ENCODE data around the gene APOH.
"Not testable (repeated sequence)": the region's sequence is repeated elsewhere in the genome, so short reads cannot be mapped to it uniquely, and the experiment has no call there.

Gene APOH

DNA sequence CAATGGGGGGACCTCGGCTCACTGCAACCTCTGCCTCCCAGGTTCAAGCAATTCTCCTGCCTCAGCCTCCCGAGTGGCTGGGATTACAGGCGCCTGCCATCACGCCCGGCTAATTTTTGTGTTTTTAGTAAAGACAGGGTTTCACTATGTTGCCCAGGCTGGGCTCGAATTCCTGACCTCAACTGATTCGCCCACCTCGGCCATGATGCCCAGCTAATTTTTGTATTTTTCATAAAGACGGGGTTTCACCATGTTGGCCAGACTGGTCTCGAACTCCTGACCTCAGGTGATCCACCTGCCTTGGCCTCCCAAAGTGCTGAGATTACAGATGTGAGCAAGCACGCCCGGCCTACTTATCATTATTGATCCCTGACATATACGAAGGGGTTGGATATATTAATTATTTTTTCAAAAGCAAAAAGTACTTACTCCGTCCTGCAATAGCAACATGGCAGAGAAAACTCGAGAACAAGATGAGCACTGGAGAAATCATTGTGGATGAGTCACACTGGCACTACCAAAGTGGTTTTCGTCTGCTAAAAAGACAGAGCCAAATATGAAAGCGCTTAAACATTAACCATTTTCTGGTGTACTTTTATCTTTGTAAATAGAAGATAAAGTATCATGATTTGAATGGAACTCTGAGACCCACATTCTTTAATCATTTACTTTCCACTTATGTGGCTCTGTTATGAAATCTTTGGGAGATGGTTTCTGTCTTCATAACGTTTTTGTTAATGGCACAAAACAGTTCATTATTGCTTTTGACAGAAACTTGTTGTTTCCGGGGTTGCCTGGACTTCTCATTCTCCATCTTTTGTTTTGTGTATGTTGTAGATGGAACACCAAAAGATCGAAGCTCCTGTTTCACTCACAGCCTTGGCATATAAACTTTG, at the start of gene APOH:
Gene APOH, minus strand, starts transcription at position 529 of the 896 bp plus-strand sequence. Its CDS starts 36 bp downstream, at position 493.
- no peak for DNase-seq

DNA sequence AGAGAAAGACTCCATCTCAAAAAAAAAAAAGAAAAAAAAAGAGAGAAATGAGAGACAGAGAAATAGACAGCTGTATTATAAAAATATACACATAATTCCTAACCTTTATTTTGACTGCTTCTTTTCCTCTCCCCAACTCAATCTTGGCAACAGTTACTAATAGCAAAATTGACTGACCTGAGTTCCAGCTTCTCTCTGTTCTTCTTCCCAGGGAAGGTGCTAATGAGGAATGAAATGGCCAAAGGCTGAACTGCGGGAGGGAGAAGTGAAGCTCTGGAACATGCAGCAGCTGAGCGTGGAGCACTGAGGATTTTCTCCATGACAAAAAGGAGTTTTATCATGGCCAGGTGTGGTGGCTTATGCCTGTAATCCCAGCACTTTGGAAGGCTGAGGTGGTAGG, 48.0 kb upstream of the APOH start:
- DNase-seq, result no peak

DNA sequence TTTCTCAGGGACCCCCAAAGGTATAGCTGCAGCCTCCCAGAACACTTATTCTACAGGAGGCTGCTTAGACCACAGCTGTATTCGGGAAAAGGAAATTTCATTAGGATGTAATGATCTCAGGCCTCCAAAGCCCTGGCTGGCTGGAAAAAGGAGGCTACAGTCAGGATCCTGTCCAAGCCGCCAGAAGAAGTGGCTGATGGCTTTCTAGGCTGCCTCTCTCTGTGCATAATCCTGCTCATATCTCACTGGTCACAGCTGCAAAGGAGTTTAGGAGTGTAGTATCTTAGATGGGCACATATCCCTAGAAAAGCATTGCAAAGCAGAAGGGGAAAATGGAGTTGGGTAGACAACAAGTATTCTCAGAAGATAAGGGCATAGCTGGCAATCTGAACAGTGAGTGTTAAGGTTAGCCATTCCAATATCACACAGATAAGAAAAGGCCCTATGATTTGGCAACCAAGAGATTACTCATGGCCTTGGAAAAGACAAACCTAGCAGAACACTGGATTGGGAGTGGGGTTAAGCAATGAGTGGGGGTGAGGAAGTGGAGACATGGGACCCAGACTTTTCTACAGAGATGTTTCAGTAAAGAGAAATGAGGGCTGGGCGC, 47.2 kb upstream of the APOH start:
- no peak for DNase-seq

DNA sequence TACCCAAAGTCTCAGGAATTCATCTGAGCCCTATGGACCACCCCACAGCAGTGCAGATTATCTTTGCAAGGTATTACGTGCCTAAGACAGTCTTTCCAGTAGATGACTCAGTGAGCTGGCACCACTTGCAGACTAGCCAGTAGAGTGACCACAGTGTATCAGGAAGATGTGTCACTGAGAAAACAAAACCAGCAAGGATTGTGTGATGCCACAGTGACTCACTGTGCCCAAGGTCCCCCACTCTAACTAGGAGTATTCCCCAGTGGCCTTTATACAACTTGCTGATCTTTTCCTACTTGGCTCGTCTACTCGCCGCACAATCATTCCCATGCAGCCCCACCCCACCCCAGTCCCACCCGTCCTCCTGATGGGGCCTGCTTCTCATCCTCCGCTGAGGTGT, 46.4 kb upstream of the APOH start:
- DNase-seq, result peak; percentile 62 to 63

- no peak for DNase-seq
These were observed 44.3 kb upstream of the APOH start for GRCh38 chr17:66273586-66273848.

- DNase-seq, result no peak
These were observed 43.8 kb upstream of the APOH start for GRCh38 chr17:66272811-66273585.

DNA sequence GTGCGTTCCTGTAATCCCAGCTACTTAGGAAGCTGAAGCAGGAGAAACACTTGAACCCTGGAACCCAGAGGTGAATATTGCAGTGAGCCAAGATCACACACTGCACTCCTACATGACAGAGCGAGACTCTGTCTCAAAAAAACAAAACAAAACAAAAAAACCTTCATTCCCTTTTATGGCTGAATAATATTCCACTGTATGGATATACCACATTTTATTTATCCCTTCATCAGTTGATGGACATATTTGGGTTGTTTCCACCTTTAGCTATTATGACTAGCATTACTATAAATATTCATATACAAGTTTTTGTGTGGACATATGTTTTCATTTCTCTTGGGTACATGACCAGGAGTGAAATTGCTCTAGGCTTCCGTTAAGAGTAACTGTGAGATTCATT, 42.3 kb upstream of the APOH start:
- DNase-seq, result no peak

DNA sequence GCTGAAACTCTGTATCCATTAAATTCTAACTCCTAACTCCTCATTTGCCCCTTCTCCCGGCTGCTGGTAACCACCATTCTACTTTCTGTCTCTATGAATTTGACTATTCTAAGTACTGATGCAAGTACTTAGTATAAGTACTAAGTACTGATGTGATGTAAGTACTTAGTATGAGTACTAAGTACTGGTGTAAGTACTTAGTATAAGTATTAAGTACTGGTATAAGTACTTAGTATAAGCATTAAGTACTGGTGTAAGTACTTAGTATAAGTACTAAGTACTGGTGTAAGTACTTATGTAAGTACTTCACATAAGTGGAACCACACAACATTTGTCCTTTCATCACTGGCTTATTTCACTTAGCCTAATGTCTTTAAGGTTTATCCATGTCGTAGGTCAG, 40.9 kb upstream of the APOH start:
- no peak for DNase-seq

DNA sequence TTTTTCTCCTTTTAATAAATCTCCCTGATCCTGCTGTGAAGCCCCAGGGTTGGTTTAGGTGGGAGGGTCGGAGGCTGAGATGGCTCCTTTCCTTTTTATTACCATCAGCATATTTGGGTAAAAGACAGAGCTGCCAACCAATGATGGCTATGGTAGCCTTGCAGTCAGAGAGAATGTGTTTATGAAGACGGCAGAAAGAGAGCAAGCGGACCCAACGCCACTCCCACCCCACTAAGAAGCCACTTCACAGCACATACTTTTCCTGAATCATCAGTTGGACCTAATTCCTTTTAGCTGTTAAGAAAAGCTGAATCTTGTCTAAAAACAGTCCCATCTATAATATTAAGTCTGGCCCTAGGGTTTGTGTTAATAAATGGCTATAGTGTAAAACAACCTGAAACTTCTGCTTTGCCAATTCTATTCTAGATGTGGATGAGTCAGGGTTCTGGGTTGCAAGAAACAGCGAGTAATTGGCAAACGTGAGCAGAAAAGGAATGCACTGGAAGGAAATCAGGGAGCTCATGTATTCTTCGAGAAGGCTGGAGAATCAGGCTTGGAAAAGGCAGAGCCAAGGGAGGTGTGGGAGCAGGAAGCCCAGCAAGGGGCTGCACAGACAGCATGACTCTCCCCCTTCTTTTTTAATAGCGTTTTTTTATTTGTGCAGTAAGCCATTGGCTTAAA, 39.2 kb upstream of the APOH start:
- DNase-seq, result no peak

GRCh38 chr17:66264696-66265095, 35.5 kb upstream of the APOH start:
- no peak for DNase-seq

DNA sequence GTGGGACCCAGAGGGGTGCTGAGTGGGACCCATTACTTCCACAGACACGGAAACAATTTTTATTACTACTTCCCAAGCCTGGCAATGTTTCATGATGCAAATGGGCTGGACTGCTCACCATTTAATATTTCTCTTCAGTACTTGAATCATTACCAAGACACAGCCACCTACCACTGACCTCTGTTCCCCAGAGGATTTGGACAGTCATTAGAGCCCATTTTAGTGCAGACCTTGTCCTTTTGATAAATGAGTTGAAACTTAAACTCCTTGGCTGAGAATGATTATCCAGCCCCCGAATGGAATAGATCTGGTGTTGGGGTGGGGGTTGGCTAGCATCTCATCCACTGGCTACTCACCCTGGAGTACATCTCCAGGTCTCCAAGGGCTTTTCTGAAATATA, 33.6 kb upstream of the APOH start:
- no peak for DNase-seq

GRCh38 chr17:66260688-66261087, 31.5 kb upstream of the APOH start:
- DNase-seq, result no peak

GRCh38 chr17:66260275-66260674, 31.1 kb upstream of the APOH start:
- DNase-seq, result no peak

DNA sequence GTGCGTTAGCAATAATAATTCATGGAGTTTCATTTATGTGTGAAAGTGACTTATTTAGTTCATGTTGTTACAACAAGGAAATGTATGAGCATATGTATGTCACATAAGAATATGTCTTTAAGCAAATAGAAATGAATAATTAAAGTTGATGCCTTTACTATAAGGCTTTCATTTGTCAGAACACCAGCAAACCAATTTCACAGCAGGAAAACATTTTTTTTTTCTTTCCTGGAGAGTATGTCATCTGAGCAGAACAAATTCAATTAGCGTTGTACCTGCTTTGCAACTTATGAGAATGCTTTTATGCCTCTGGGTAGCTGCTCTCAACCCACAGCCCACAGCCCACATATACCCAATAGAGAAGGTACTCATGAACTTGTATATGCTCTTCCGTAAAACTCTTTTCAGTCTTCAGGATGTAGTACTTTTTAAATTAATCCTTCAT, 26.3 kb upstream of the APOH start:
- DNase-seq, result no peak

DNA sequence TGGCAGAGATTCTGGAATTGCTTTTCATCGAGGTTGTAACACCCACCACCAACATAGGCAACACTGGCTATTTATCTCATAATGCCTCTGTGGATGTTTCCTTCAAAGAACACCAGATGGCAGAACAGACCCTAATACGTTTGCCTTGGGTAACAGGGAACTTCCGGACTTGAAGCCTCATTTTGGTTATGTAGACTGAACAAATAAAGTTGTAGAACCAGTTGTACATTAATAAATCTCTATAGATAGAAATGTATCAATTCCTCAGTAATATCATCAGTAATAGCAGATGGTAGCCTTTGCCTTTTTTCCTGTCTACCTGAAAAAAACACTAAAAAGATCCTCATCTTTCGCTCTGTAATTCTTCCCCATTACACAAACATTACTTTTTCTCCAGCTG, 25.9 kb upstream of the APOH start:
- DNase-seq, result peak; percentile 81 to 82

DNA sequence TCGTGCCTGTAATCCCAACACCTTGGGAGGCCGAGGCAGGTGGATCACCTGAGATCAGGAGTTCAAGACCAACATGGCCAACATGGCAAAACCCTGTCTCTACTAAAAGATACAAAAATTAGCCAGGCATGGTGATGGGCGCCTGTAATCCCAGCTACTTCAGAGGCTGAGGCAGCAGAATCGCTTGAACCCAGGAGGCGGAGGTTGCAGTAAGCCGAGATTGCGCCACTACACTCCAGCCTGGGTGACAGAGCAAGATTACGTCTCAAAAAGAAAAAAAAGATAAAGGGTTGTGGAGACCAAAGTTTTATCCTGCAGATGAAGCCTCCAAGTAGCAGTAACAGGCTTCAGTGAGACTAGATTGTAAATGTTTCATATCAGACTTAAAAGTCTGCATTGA, 24.2 kb upstream of the APOH start:
- not testable (repeated sequence) for DNase-seq

DNA sequence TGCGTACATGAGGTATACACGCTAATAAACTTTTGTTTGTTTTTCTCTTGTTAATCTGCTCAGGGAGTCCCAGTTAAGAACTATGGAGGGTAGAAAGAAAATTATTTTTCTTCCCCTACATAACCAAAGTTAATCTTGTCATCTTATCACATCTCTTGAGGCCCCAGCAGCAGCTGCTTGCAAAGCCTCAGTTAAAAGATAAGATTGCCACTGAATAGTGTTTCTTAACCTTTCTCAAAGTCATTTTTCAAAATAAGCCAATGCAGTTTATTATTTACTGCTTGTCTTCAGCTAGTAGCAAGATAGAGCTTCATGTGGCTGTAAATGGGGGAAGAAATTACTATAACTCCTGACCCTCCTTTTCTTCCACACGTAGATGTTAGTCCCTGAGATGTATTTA, 21.5 kb upstream of the APOH start:
- DNase-seq, result no peak

DNA sequence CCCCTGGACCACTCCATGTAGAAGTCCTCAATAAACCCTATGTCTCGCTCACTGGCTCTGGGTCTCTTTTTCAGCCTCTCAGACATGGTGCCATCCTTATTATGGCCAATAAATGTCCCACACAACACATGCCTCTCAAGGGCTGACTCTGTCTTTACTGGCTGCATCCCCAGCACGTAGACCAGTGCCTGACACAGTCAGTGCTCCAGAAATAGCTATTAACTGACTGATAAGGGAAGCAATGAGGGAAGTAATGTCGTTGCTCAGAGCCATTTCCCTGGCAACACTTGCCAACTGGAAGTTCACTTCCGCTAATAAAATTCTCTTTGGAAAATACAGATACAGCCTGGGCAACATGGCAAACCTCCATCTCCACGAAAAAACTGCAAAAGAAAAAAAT, 19.1 kb upstream of the APOH start:
- DNase-seq, result no peak

DNA sequence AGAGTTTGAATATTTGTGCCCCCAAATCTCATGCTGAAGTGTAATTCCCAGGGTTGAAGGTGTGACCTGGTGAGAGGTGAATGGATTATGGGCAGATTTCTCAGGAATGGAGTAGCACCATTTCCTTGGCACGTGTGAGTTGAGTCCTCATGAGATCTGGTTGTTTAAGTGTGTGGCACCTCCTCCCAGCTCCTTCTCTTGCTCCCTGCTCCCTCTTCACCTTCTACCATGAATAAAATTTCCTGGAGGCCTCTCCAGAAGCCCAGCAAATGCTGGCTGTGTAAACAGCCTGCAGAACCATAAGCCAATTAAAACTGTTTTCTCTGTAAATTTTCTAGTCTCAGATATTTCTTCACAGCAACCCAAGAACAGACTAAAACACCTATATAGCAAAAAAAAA, 12.6 kb upstream of the APOH start:
- DNase-seq, result no peak

- DNase-seq, result no peak
These were observed 11.4 kb upstream of the APOH start for GRCh38 chr17:66240630-66241029.

DNA sequence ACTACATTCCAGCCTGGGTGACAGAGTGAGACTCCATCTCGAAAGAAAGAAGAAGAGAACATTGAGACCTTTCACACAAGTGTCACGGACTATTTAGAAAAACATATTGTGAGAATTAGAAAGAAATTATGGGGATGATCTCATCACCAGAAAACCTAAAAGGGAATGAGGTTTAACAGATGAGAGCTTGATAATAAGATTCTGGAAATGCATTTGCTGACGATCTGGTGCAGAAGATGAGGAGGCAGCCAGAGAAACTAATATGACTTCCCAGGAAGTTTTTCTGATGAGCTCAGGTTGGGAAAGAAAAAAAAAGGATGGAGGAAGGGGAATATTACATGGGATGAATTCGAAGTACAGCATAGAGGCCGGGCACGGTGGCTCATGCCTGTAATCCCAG, 10.8 kb upstream of the APOH start:
- DNase-seq, result no peak

DNA sequence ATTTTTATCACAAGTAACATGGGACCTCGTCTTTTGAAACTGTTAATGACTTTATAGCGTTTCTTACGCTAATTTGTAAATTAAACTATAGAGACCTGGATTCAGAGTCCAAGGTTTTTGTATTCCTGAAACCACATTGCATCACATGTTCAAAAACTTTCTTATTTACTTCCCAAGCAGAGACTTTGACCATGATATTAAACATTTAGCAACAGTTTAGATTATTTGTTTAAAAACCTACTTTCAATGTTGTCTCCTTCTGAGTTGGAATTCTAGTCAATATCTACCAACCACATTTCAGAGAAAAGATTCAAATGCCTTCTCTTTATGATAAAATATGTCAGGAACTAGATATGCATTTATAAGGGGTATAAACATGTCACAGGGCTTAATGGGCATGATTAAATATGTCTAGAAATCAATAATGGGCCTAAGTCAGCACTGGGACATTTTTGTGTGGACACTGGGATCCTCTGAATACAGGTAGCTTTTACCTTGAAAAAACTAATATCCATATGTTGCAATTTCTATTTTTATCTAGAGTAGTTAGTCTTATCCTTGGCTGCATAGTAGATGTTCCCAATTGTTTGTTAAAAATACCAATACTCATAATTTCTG, 6.3 kb upstream of the APOH start:
- no peak for DNase-seq

GRCh38 chr17:66234611-66235010, 5.4 kb upstream of the APOH start:
- DNase-seq, result no peak

Data from AML-193 (cell line).